IPS-18c (cell line): ENCODE data around the gene MIPEP.
"Not testable (repeated sequence)": the region's sequence is repeated elsewhere in the genome, so short reads cannot be mapped to it uniquely, and the experiment has no call there.

Experiments used
- H3K4me3 ChIP-seq: 2 replicates; pipeline ENCODE4 v1.7.0; 2013; ENCODE audit warnings: low read depth, mild to moderate bottlenecking, low read length, moderate library complexity; ENCODE audit not compliant: insufficient read depth
- H3K9me3 ChIP-seq: one replicate; pipeline ENCODE4 v1.6.1; 2013; ENCODE audit warnings: mild to moderate bottlenecking, low read length, moderate library complexity; ENCODE audit not compliant: control insufficient read depth, insufficient read depth

Gene MIPEP

DNA sequence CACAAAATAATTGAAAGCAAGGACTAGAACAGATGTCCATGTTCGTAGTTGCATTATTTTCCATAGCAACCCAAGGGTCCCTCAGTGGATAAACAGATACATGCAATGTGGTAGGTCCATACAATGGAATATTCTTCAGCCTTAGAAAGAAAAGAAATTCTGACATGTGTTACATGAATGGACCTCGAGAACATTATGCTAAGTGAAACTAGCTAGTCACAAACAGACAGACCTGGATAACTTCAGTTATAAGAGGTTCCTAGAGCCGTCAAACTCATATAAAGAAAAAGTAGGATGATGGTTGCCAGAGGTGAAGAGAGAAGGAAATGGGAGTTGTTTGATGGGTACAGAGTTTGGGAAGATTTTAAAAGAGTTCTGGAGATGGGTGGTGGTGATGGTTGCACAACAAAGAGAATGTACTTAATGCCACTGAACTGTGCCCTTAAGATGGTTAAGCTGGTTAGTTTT lies 8.3 kb upstream of the MIPEP start, which contains the start of gene C1QTNF9B:
C1QTNF9B (minus strand) TSS at position 51 of the 468 bp plus-strand sequence.
- H3K9me3 ChIP-seq, H3K4me3 ChIP-seq: not testable (repeated sequence)

DNA sequence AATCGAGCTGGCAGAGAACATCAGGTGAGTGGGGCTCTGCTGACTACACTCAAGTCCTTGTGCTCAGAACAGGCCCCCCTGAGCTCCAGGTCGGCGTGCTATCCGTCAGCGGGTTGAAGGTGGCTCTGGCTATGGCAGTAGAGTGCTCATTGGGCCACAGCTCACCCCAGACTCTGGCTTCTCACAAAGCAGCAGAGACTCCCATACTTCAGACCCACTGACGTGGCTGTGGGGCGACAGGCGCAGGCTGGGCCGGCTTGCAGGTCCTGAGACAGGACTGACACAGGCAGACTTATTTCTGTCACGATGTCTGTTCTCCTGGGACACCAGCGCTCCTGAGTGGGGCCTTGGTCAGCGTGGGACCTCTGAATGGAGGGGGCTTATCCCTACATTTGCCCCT lies 5.5 kb upstream of the MIPEP start:
- H3K4me3 ChIP-seq, H3K9me3 ChIP-seq: not testable (repeated sequence)

GRCh38 chr13:23893791-23894190 lies 4.6 kb upstream of the MIPEP start:
- H3K4me3 ChIP-seq: not testable (repeated sequence)

GRCh38 chr13:23889615-23890607 lies 711 bp upstream of the MIPEP start:
- H3K4me3 ChIP-seq: no peak overlapping the region; the same call in 1 of the 2 replicates
- no peaks in the 10 kb centered on the region for H3K9me3 ChIP-seq

More at GRCh38 chr13:23893791-23894190, 4.6 kb upstream of the MIPEP start:
- H3K9me3 ChIP-seq: not testable (repeated sequence)

DNA sequence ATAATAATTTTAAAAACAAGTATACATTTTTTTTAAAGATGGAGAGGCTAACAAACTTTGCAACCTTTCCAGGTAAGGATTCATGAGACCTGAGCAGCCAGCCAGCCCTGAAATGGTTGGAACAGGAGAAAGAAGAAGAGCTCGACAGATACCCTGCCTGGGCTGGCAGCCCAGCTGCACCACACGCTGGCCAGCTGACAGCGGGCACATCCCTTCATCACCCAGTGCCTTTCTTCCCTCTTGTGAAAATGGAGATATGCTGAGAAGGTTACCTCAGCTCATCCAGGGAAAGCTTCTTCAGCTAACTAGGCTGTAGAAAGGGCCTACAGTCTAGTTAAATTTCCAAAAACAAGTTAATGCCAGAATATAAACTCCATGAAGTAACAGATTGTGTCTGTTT lies 4.8 kb downstream of the MIPEP start:
- not testable (repeated sequence) for H3K4me3 ChIP-seq, H3K9me3 ChIP-seq

DNA sequence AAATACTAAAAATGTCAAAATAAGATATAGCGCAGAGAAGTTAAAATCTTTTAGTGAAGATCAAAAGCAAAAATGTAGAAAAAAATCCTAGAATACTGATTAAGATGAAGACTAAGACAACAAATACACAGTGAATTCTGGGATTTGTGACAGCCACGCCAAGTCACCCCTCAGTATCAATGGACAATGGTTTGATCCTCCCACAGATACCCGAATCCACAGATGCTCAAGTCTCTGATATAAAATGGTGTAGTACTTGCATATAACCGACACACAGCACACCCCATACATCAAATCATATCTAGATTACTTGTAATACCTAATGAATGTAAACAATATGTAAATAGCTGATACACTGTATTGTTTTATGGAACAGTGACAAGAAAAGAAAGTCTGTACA lies 5.9 kb downstream of the MIPEP start:
- H3K4me3 ChIP-seq: no peak overlapping the region
- H3K9me3 ChIP-seq: no peaks in the 10 kb centered on the region

- not testable (repeated sequence) for H3K4me3 ChIP-seq
Observed at GRCh38 chr13:23881402-23881800, 7.8 kb downstream of the MIPEP start.

GRCh38 chr13:23880493-23881401 lies 8.5 kb downstream of the MIPEP start:
- not testable (repeated sequence) for H3K9me3 ChIP-seq, H3K4me3 ChIP-seq

More at GRCh38 chr13:23881402-23881800, 7.8 kb downstream of the MIPEP start:
- H3K9me3 ChIP-seq: not testable (repeated sequence)

GRCh38 chr13:23877286-23877685 lies 11.9 kb downstream of the MIPEP start:
- no peaks in the 10 kb centered on the region for H3K9me3 ChIP-seq
- no peak overlapping the region for H3K4me3 ChIP-seq

GRCh38 chr13:23876265-23876664 lies 12.9 kb downstream of the MIPEP start:
- Histone ChIP-seq H3K9me3 (no peaks in the 10 kb centered on the region), H3K4me3 (no peak overlapping the region)

- no peaks in the 10 kb centered on the region for H3K9me3 ChIP-seq
- no peak overlapping the region for H3K4me3 ChIP-seq
Observed at GRCh38 chr13:23871616-23872220, 17.5 kb downstream of the MIPEP start.

DNA sequence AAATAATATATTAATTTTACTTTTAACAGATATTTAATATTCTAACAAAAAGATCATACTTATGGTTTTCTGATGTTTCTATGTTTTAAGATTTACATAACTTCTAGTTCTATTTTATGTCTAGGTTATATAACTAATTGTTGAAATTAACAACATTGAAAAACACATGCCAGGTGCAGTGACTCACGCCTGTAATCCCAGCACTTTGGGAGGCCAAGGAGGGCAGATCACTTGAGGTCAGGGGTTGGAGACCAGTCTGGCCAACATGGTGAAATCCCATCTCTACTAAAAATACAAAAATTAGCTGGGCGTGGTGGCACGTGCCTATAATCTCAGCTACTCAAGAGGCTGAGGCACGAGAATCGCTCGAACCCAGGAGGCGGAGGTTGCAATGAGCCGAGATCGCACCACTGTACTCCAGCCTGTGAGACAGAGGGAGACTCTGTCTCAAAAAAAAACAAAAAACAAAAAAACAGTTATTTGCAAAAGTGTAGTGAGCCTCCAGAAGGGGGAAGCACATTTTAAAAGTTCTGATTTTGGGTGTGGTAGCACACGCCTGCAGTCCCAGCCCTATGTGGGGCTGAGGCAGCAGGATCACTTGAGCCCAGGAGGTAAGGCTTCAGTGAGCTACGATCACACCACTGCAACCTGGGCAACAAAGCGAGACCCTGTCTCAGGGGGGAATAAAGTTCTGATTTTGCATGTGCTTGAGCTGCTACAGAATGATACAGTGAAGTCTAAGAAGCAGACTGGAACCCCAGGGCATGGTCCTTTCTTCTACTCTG lies 18.7 kb downstream of the MIPEP start:
- Histone ChIP-seq H3K4me3 (no peak overlapping the region), H3K9me3 (no peaks in the 10 kb centered on the region)

DNA sequence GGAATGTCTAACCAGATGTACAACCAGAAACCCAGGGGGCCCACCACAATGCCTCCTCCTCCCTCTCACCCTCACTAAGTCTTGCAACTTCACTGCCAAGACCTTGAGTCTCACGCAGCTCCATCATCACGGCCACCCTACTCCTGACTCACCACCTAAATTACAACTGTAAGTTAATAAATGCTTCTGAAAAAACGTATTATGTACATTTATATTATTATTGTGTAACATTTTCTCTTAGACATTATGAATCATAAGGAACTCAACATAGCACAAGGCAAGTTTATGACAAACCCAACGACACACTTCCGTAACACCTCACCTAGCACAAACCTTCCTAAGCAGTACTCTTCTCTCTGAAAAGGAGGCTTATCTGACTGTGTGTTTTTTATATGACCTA lies 20.7 kb downstream of the MIPEP start:
- H3K4me3 ChIP-seq: no peak overlapping the region

GRCh38 chr13:23867027-23867491 lies 22.1 kb downstream of the MIPEP start:
- Histone ChIP-seq H3K4me3 (no peak overlapping the region), H3K9me3 (no peaks in the 10 kb centered on the region)

More for the DNA sequence above, 20.7 kb downstream of the MIPEP start:
- no peaks in the 10 kb centered on the region for H3K9me3 ChIP-seq

DNA sequence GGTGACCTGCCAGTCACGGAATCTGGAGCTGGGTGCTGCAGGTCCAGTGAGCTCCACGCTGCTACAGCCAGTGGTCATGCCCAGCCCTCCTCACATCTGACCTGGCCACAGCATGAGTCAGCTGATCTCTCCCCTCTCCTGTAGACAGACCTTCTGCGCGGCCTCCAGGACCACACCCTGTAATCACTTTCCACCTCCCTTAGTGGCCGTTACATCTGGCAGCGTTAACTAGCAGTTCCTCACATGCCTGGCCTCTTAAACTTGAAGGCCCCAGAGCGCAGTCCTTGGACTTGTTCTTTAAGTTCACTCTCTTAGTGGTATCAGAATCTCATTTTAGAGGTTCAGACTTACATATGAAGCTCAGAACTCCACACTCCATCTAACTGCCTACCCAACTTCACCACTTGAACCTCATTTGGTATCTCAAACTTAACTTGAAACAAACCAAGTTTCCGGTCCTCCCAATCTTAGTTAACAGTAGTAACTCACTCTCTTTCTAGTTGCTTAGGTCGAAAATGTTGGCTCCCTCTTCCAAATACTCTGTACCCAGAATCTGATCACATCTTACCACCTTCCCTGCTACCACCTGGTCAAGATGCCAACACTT lies 22.7 kb downstream of the MIPEP start:
- H3K9me3 ChIP-seq: no peaks in the 10 kb centered on the region
- no peak overlapping the region for H3K4me3 ChIP-seq

GRCh38 chr13:23865906-23866305 lies 23.3 kb downstream of the MIPEP start:
- no peaks in the 10 kb centered on the region for H3K9me3 ChIP-seq
- H3K4me3 ChIP-seq: no peak overlapping the region
